Osteocyte (in vitro differentiated cells): Measurements from ENCODE around the gene HOOK1. TPM values are rescaled to one million over a fixed set of nuclear protein-coding genes. Genes with fewer than 3 reads are reported as not detected.

Experiments used
- DNase-seq: peaks from one replicate; pipeline ENCODE4 v3.0.0; 2021; ENCODE audit warnings: mixed read lengths; ENCODE audit not compliant: unreplicated experiment; ENCODE audit errors: extremely low spot score
- H3K27ac Mint-ChIP-seq: one replicate; pipeline ENCODE4 v1.8.0; 2021; ENCODE audit warnings: mild to moderate bottlenecking, mixed read lengths; ENCODE audit not compliant: unreplicated experiment
- H3K27me3 Mint-ChIP-seq: one replicate; pipeline ENCODE4 v1.8.0; 2021; ENCODE audit warnings: mixed read lengths; ENCODE audit not compliant: unreplicated experiment
- H3K36me3 Mint-ChIP-seq: one replicate; pipeline ENCODE4 v1.8.0; 2021; ENCODE audit warnings: mixed read lengths; ENCODE audit not compliant: unreplicated experiment
- H3K4me1 Mint-ChIP-seq: one replicate; pipeline ENCODE4 v1.8.0; 2021; ENCODE audit warnings: mixed read lengths; ENCODE audit not compliant: unreplicated experiment
- H3K4me3 Mint-ChIP-seq: one replicate; pipeline ENCODE4 v1.8.0; 2021; ENCODE audit warnings: mild to moderate bottlenecking, moderate library complexity, mixed read lengths; ENCODE audit not compliant: unreplicated experiment
- H3K9me3 Mint-ChIP-seq: one replicate; pipeline ENCODE4 v1.8.0; 2021; ENCODE audit warnings: mixed read lengths; ENCODE audit not compliant: unreplicated experiment
- total RNA-seq: library from RNA; stranded (reverse); gene quantifications from 2 replicates; pipeline ENCODE4 v1.2.1, GENCODE V29; 2021
- TF ChIP-seq, protein P1 (sequence below): fragments of 200-600 bp; sonication (generic); IDR thresholded peaks from 2 replicates; pipeline ENCODE4 v1.5.0; 2021; ENCODE audit warnings: antibody characterized with exemption, mild to moderate bottlenecking, moderate library complexity

HOOK1 gene
- total RNA-seq, 1 donor from 2014 or later: not detected

DNA sequence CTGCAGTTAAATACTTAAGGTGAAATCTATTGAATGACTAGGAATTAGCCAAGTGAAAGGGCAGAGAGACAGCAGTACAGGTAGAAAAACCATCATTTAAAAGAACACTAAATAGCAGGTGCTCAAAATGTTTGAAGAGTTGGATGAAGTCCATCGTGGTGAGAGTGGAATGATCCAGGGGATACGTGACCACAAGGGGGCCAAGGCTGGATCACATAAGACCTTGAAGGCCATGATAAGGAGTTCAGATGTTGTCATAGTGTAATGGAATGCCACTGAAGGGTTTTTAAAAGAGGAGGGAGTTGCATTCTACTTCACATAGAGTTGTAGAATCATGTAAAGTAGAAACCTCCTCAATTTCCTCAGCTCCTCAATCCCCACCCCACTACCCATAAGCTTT is 34.8 kb upstream of the HOOK1 start:
- no peak for DNase-seq
- no peak overlapping the region for H3K27ac Mint-ChIP-seq
- H3K4me3 Mint-ChIP-seq: no peak overlapping the region
- no peaks in the 10 kb centered on the region for H3K9me3 Mint-ChIP-seq
- H3K36me3 Mint-ChIP-seq: no peaks in the 10 kb centered on the region
- peaks cover 9% of the 10 kb centered on the region for H3K4me1 Mint-ChIP-seq
- no peaks in the 10 kb centered on the region for H3K27me3 Mint-ChIP-seq
- TF ChIP-seq, protein P1, sequence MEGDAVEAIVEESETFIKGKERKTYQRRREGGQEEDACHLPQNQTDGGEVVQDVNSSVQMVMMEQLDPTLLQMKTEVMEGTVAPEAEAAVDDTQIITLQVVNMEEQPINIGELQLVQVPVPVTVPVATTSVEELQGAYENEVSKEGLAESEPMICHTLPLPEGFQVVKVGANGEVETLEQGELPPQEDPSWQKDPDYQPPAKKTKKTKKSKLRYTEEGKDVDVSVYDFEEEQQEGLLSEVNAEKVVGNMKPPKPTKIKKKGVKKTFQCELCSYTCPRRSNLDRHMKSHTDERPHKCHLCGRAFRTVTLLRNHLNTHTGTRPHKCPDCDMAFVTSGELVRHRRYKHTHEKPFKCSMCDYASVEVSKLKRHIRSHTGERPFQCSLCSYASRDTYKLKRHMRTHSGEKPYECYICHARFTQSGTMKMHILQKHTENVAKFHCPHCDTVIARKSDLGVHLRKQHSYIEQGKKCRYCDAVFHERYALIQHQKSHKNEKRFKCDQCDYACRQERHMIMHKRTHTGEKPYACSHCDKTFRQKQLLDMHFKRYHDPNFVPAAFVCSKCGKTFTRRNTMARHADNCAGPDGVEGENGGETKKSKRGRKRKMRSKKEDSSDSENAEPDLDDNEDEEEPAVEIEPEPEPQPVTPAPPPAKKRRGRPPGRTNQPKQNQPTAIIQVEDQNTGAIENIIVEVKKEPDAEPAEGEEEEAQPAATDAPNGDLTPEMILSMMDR: no peak

DNA sequence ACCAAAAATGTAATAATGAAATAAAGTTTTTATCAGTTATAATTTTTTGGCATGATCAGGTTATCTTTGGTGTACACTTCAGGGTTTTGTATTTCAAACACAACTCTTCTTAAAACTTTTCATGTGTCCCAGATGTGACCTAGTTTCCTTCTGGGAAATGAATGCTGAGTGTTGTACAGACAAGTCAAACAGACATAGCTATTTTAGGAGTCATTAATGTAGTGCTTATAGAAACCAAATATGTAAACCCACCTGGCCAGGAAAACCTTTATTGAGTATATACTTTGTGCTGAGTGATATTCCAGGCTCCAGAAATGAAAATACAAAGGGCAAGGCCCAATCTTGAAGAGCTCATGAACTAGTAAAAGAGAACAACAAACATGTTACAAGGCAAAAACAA is 25.9 kb upstream of the HOOK1 start:
- TF ChIP-seq, protein P1: no peak
- Mint-ChIP-seq H3K9me3 (peaks cover 25% of the 10 kb centered on the region), H3K36me3 (no peaks in the 10 kb centered on the region), H3K27me3 (peaks cover 34% of the 10 kb centered on the region), H3K4me3 (no peak overlapping the region), H3K27ac (no peak overlapping the region), H3K4me1 (no peaks in the 10 kb centered on the region)
- no peak for DNase-seq

DNA sequence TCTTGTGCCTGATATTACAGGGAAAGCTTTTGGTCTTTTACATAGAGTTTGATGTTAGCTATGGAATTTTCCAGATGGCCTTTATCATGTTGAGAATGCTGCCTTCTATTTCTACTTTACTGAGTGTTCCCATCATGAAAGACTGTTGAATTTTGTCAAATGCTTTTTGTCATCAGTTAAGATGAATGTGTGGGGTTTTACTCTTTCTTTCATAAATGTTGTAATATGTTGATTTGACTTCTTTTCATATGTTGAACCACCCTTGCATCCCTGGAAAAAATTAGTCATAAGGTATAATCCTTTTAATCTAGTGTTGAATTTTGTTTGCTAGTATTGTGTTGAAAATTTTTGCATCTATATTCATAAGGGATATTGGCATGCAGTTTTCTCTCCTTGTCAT is 16.1 kb upstream of the HOOK1 start:
- Mint-ChIP-seq H3K27me3 (peaks cover 70% of the 10 kb centered on the region), H3K4me3 (no peak overlapping the region), H3K27ac (no peak overlapping the region), H3K4me1 (no peaks in the 10 kb centered on the region), H3K36me3 (no peaks in the 10 kb centered on the region), H3K9me3 (peaks cover 8% of the 10 kb centered on the region)
- TF ChIP-seq, protein P1: no peak
- no peak for DNase-seq

DNA sequence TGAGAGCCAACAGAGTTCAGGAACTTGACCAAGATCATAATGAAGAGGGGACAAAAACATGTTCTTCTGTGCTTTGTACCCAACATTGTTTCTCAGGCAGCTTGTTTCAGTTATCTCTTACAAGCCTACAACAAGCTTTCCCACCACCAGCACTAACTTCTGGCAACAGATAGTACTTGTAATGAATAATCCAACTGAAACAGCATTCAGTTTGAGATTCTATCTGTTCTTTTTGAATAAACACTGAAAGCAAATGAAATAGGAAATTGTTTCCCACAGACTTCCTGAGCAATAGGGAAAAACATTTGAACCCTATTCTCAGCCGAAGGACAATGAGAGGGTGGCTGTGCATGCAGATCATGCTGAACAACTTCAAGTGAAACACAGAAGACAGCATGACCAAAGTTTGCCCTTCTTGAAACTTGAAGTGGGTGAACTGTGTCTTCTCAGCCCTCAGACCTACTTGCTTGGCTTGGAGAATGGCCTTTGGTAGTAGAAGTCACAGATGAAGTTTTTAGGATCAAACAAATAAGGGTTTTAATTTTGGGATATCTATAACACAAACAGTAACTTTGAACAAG is 11.2 kb upstream of the HOOK1 start:
- H3K27ac Mint-ChIP-seq: no peak overlapping the region
- H3K9me3 Mint-ChIP-seq: no peaks in the 10 kb centered on the region
- no peaks in the 10 kb centered on the region for H3K4me1 Mint-ChIP-seq
- peaks cover 68% of the 10 kb centered on the region for H3K27me3 Mint-ChIP-seq
- H3K4me3 Mint-ChIP-seq: no peak overlapping the region
- no peaks in the 10 kb centered on the region for H3K36me3 Mint-ChIP-seq
- TF ChIP-seq, protein P1: no peak
- no peak for DNase-seq

DNA sequence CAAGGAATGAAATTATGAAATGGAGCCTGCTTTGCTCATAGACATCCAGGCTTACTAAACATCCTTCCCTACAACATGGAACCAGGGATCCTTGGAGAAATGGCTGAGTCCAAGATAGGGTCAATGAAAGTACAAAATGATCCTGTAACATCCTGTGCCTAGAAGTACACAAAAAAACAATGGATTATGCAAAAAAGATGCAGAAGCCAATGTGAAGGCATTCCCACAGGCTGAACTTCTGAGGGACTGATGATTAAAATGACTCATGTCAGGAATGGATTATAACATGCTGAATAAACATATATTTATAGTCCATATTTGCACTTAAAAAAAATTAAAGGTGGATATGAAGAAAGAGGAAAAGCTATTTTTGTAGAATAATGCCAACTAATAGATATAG is 10.4 kb upstream of the HOOK1 start:
- H3K36me3 Mint-ChIP-seq: no peaks in the 10 kb centered on the region
- no peaks in the 10 kb centered on the region for H3K9me3 Mint-ChIP-seq
- H3K27me3 Mint-ChIP-seq: peaks cover 71% of the 10 kb centered on the region
- H3K4me1 Mint-ChIP-seq: no peaks in the 10 kb centered on the region
- H3K4me3 Mint-ChIP-seq: no peak overlapping the region
- no peak overlapping the region for H3K27ac Mint-ChIP-seq
- TF ChIP-seq, protein P1: no peak
- no peak for DNase-seq
